Measurements from ENCODE around the gene PTS. TPM values are rescaled to one million over a fixed set of nuclear protein-coding genes. Genes with fewer than 3 reads are reported as not detected.

Gene PTS
- total RNA-seq (2021) (23.5 to 26.7 TPM (median 25.7 TPM) in 3 replicates), Bru-seq, nascent RNA (percentile 86 among the genes with signal in this experiment)
- long read RNA-seq, experiment 1, transcript PTS-201 (6 exons, 935 nt), result major isoform, 32 of 38 reads
- long read RNA-seq, experiment 1, partial matches to known transcripts, result 1 of 38 reads
- long read RNA-seq, experiment 1, other reads (novel, unspliced or antisense), result 1 of 38 reads
- long read RNA-seq, experiment 2, transcript PTS-201 (6 exons, 935 nt), result major isoform, 16 of 26 reads
- long read RNA-seq, experiment 2, partial matches to known transcripts, result 2 of 26 reads
- long read RNA-seq, experiment 2, other reads (novel, unspliced or antisense), result 6 of 26 reads
- long read RNA-seq, experiment 3, transcript PTS-201 (6 exons, 935 nt), result major isoform, 64 of 72 reads
- long read RNA-seq, experiment 3, partial matches to known transcripts, result 0 of 72 reads
- long read RNA-seq, experiment 3, other reads (novel, unspliced or antisense), result 7 of 72 reads

DNA sequence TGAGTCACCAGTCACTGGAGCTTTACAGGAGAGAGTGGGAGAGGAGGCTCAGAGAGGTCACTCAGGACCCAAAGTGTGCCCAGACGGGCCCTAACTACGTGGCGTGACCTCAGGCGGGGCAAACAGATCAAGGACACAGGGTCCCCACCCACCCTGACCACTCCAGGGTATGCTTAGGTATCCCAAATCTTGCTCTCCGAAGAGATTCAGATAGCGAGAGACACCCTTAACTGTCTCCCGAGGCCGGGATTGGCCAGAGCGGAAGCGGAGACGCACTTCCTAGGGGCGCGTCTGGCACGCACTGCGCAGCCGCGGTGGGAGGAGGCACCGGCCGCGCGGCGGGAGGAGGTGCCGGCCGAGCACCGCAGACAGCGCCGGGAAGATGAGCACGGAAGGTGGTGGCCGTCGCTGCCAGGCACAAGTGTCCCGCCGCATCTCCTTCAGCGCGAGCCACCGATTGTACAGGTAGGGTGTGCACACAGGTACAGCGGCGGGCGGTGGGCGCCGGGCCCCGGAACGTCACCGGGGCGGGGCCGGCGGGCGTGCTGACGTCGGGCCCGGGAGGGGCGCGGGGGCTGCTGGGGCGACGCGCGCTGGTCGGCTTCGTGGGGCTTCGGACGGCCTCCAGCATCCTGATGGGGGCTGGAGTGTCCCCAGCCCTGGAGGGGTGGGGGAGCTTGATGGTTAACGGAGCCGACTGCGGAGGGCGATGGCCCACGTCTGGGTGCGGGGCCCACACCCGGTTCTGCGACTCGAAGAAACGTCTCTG is at the start of gene PTS:
PTS (plus strand) TSS at position 367 of the 769 bp plus-strand sequence; CDS start at position 383, 16 bp downstream.
- Mint-ChIP-seq H3K27ac (peak within 1 kb of the TSS; percentile 68; the same call in 1 of the 2 replicates), H3K4me1 (peaks cover 11% of the 10 kb centered on the region), H3K36me3 (peaks cover 17% of the 10 kb centered on the region), H3K9me3 (no peaks in the 10 kb centered on the region), H3K27me3 (ENCODE audit: low read depth) (peaks cover 30% of the 10 kb centered on the region), H3K4me3 (peak within 1 kb of the TSS; percentile 81)
- CTCF ChIA-PET, result interaction anchor here (0.6 to 1.3 kb wide), 3 partner anchors 53 to 54 kb away, joined by 3 to 6 read pairs (median 4); no protein-coding TSS in a partner anchor
- POLR2A ChIA-PET, result no interaction called here
- TF ChIP-seq HMGA2 (CRISPR knock-in tag; IDR thresholded peaks at IDR 0.05), result no peak
- TF ChIP-seq ESRRA (CRISPR knock-in tag; IDR thresholded peaks at IDR 0.05; ENCODE audit: borderline replicate concordance), result 0 out of 2 replicates have a peak, but pooled peaks have one; percentile 49
- 0 out of 2 replicates have a peak, but pooled peaks have one; percentile 64 for TF ChIP-seq SMAD3 (CRISPR knock-in tag; IDR thresholded peaks at IDR 0.05; ENCODE audit: borderline replicate concordance)
- TF ChIP-seq GRHL2 (CRISPR knock-in tag; IDR thresholded peaks at IDR 0.05; ENCODE audit: insufficient replicate concordance, severe bottlenecking), result no peak
- TF ChIP-seq TEAD1 (CRISPR knock-in tag; IDR thresholded peaks at IDR 0.05), result 0 out of 2 replicates have a peak, but pooled peaks have one; percentile 31
- TF ChIP-seq GABPB1 (CRISPR knock-in tag; IDR thresholded peaks at IDR 0.05), result peak; percentile 20; the same call in 1 of the 2 replicates
- 0 out of 2 replicates have a peak, but pooled peaks have one; percentile 78 for TF ChIP-seq ZNF232 (CRISPR knock-in tag; IDR thresholded peaks at IDR 0.05)
- peak; percentile 37; the same call in 1 of the 2 replicates for TF ChIP-seq ETV6 (CRISPR knock-in tag; IDR thresholded peaks at IDR 0.05)
- TF ChIP-seq JUN (CRISPR knock-in tag; IDR thresholded peaks at IDR 0.05), result 0 out of 2 replicates have a peak, but pooled peaks have one; percentile 21
- TF ChIP-seq, protein P1, sequence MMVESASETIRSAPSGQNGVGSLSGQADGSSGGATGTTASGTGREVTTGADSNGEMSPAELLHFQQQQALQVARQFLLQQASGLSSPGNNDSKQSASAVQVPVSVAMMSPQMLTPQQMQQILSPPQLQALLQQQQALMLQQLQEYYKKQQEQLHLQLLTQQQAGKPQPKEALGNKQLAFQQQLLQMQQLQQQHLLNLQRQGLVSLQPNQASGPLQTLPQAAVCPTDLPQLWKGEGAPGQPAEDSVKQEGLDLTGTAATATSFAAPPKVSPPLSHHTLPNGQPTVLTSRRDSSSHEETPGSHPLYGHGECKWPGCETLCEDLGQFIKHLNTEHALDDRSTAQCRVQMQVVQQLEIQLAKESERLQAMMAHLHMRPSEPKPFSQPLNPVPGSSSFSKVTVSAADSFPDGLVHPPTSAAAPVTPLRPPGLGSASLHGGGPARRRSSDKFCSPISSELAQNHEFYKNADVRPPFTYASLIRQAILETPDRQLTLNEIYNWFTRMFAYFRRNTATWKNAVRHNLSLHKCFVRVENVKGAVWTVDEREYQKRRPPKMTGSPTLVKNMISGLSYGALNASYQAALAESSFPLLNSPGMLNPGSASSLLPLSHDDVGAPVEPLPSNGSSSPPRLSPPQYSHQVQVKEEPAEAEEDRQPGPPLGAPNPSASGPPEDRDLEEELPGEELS (CRISPR knock-in tag; IDR thresholded peaks at IDR 0.05), result peak; percentile 84
- 0 out of 2 replicates have a peak, but pooled peaks have one; percentile 58 for TF ChIP-seq RELA (CRISPR knock-in tag; IDR thresholded peaks at IDR 0.05; ENCODE audit: borderline replicate concordance)
- peak; percentile 86 for TF ChIP-seq SP1 (CRISPR knock-in tag; conservative IDR thresholded peaks at IDR 0.05)
- 0 out of 2 replicates have a peak, but pooled peaks have one; percentile 80 for TF ChIP-seq KAT7 (CRISPR knock-in tag; IDR thresholded peaks at IDR 0.05; ENCODE audit: borderline replicate concordance)
- no peak for TF ChIP-seq NR1H2 (CRISPR knock-in tag; IDR thresholded peaks at IDR 0.05)
- TF ChIP-seq, protein P2, sequence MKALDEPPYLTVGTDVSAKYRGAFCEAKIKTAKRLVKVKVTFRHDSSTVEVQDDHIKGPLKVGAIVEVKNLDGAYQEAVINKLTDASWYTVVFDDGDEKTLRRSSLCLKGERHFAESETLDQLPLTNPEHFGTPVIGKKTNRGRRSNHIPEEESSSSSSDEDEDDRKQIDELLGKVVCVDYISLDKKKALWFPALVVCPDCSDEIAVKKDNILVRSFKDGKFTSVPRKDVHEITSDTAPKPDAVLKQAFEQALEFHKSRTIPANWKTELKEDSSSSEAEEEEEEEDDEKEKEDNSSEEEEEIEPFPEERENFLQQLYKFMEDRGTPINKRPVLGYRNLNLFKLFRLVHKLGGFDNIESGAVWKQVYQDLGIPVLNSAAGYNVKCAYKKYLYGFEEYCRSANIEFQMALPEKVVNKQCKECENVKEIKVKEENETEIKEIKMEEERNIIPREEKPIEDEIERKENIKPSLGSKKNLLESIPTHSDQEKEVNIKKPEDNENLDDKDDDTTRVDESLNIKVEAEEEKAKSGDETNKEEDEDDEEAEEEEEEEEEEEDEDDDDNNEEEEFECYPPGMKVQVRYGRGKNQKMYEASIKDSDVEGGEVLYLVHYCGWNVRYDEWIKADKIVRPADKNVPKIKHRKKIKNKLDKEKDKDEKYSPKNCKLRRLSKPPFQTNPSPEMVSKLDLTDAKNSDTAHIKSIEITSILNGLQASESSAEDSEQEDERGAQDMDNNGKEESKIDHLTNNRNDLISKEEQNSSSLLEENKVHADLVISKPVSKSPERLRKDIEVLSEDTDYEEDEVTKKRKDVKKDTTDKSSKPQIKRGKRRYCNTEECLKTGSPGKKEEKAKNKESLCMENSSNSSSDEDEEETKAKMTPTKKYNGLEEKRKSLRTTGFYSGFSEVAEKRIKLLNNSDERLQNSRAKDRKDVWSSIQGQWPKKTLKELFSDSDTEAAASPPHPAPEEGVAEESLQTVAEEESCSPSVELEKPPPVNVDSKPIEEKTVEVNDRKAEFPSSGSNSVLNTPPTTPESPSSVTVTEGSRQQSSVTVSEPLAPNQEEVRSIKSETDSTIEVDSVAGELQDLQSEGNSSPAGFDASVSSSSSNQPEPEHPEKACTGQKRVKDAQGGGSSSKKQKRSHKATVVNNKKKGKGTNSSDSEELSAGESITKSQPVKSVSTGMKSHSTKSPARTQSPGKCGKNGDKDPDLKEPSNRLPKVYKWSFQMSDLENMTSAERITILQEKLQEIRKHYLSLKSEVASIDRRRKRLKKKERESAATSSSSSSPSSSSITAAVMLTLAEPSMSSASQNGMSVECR (CRISPR knock-in tag; IDR thresholded peaks at IDR 0.05; ENCODE audit: borderline replicate concordance), result peak; percentile 59; the same call in 1 of the 2 replicates
- TF ChIP-seq CREM (CRISPR knock-in tag; IDR thresholded peaks at IDR 0.05), result peak; percentile 86; the same call in 1 of the 2 replicates
- peak; percentile 47 for TF ChIP-seq FOXK1 (CRISPR knock-in tag; IDR thresholded peaks at IDR 0.05)
- TF ChIP-seq FOXP1 (CRISPR knock-in tag; IDR thresholded peaks at IDR 0.05; ENCODE audit: borderline replicate concordance), result peak; percentile 90; the same call in 1 of the 2 replicates
- TF ChIP-seq, protein P3, sequence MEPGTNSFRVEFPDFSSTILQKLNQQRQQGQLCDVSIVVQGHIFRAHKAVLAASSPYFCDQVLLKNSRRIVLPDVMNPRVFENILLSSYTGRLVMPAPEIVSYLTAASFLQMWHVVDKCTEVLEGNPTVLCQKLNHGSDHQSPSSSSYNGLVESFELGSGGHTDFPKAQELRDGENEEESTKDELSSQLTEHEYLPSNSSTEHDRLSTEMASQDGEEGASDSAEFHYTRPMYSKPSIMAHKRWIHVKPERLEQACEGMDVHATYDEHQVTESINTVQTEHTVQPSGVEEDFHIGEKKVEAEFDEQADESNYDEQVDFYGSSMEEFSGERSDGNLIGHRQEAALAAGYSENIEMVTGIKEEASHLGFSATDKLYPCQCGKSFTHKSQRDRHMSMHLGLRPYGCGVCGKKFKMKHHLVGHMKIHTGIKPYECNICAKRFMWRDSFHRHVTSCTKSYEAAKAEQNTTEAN (CRISPR knock-in tag; IDR thresholded peaks at IDR 0.05), result no peak; the same call in none of the 2 replicates
- ATAC-seq, result peak; percentile 96
- peak; percentile 74 for DNase-seq (ENCODE audit: low spot score)
